Measurements from ENCODE around the gene FAM181A. TPM values are rescaled to one million over a fixed set of nuclear protein-coding genes. Genes with fewer than 3 reads are reported as not detected.

The FAM181A gene
- total and polyA plus RNA-seq, 9 of the 15 experiments (the other 6 are each of a cell fraction or from before 2014, with no cell fraction given) = not detected

- CTCF ChIA-PET (ENCODE audit: low intra/inter-chr PET ratio) = no interaction called here
- intact Hi-C loops (cut with micrococcal nuclease) (no loop called here), in situ Hi-C loops (cut with MboI) (no loop called here)
- Histone ChIP-seq H3K4me2 (ENCODE audit: insufficient read depth, low read length) (no peak overlapping the region), H3K36me3 (ENCODE audit: control insufficient read depth, insufficient read depth, low read length) (no peaks in the 10 kb centered on the region), H3K27me3 (ENCODE audit: control insufficient read depth in 2 of 2, insufficient read depth in 2 of 2, low read length in 2 of 2) (no peaks in the 10 kb centered on the region), H4K20me1 (replicated peaks; ENCODE audit: control insufficient read depth, insufficient read depth, low read length) (no peaks in the 10 kb centered on the region), H3K9me3 (replicated peaks; ENCODE audit: control insufficient read depth, insufficient read depth, low read depth, low read length) (no peaks in the 10 kb centered on the region), H3K9me1 (ENCODE audit: control insufficient read depth, insufficient read depth, low read length) (no peaks in the 10 kb centered on the region), H3K9ac (ENCODE audit: insufficient read depth in 1 of 2, low read depth in 2 of 2, low read length in 2 of 2) (no peak overlapping the region), H2AFZ (ENCODE audit: low read depth, low read length) (no peak overlapping the region), H3K4me1 (replicated peaks in 1 of 2; ENCODE audit: control insufficient read depth in 2 of 2, insufficient read depth in 2 of 2, low read length in 2 of 2) (no peaks in the 10 kb centered on the region), H3K27ac (ENCODE audit: extremely low read depth, low read depth, low read length) (no peak overlapping the region), H3K79me2 (ENCODE audit: control insufficient read depth, insufficient read depth, low read length) (no peaks in the 10 kb centered on the region), H3K4me3 (no peak overlapping the region)
- FAIRE-seq (no peak), DNase-seq (ENCODE audit: extremely low read depth in 1 of 4, low spot score in 3 of 4) (no peak), ATAC-seq (no peak)
- WGBS (ENCODE audit: insufficient coverage, low coverage, missing lambda C conversion rate) = 7% methylated on average over 2 of the region's 4 CpGs
- BruUV-seq (replicated peaks) = no TSS peak
- POLR2A ChIA-PET = no interaction called here
- TF ChIP-seq RBM17 (IDR thresholded peaks at IDR 0.05; ENCODE audit: borderline replicate concordance, low read depth, low read length) (no peak), CEBPG (CRISPR knock-in tag; IDR thresholded peaks at IDR 0.05) (no peak), CEBPG (tag; conservative IDR thresholded peaks at IDR 0.05 in 1 of 2, IDR thresholded peaks at IDR 0.05 in 1 of 2) (no peak)
Measured at GRCh38 chr14:93914278-93914677, 12.9 kb upstream of the FAM181A start.

GRCh38 chr14:93915070-93915705 lies 12.0 kb upstream of the FAM181A start:
- Histone ChIP-seq H3K9me1 (ENCODE audit: control insufficient read depth, insufficient read depth, low read length) (no peaks in the 10 kb centered on the region), H3K9ac (ENCODE audit: insufficient read depth in 1 of 2, low read depth in 2 of 2, low read length in 2 of 2) (no peak overlapping the region), H3K27ac (ENCODE audit: extremely low read depth, low read depth, low read length) (no peak overlapping the region), H3K27me3 (ENCODE audit: control insufficient read depth in 2 of 2, insufficient read depth in 2 of 2, low read length in 2 of 2) (no peaks in the 10 kb centered on the region), H3K36me3 (ENCODE audit: control insufficient read depth, insufficient read depth, low read length) (no peaks in the 10 kb centered on the region), H3K4me1 (replicated peaks in 1 of 2; ENCODE audit: control insufficient read depth in 2 of 2, insufficient read depth in 2 of 2, low read length in 2 of 2) (no peaks in the 10 kb centered on the region), H3K79me2 (ENCODE audit: control insufficient read depth, insufficient read depth, low read length) (no peaks in the 10 kb centered on the region), H3K9me3 (replicated peaks; ENCODE audit: control insufficient read depth, insufficient read depth, low read depth, low read length) (no peaks in the 10 kb centered on the region), H3K4me2 (ENCODE audit: insufficient read depth, low read length) (no peak overlapping the region), H4K20me1 (replicated peaks; ENCODE audit: control insufficient read depth, insufficient read depth, low read length) (no peaks in the 10 kb centered on the region), H2AFZ (ENCODE audit: low read depth, low read length) (no peak overlapping the region), H3K4me3 (no peak overlapping the region)
- in situ Hi-C loops (cut with MboI) = no loop called here
- BruUV-seq (replicated peaks) = no TSS peak
- intact Hi-C loops (cut with micrococcal nuclease) = no loop called here
- FAIRE-seq = no peak
- POLR2A ChIA-PET = no interaction called here
- no peak for DNase-seq (ENCODE audit: extremely low read depth in 1 of 4, low spot score in 3 of 4)
- WGBS (ENCODE audit: insufficient coverage, low coverage, missing lambda C conversion rate) = 0% methylated on average over 7 of the region's 14 CpGs
- no peak for ATAC-seq
- CTCF ChIA-PET (ENCODE audit: low intra/inter-chr PET ratio) = no interaction called here
- TF ChIP-seq HDAC3 (IDR thresholded peaks at IDR 0.05; ENCODE audit: borderline replicate concordance, partially characterized antibody) (no peak), ZNF354B (CRISPR knock-in tag; IDR thresholded peaks at IDR 0.05) (no peak), ZNF280B (CRISPR knock-in tag; IDR thresholded peaks at IDR 0.05) (no peak), FOXK2 (conservative IDR thresholded peaks at IDR 0.05 in 1 of 2, IDR thresholded peaks at IDR 0.05 in 1 of 2; ENCODE audit: low read depth in 2 of 2) (no peak), ZNF398 (CRISPR knock-in tag; IDR thresholded peaks at IDR 0.05) (no peak), CHD1 (IDR thresholded peaks at IDR 0.05; ENCODE audit: low read length) (no peak), EHMT2 (IDR thresholded peaks at IDR 0.05) (no peak), ZNF830 (CRISPR knock-in tag; IDR thresholded peaks at IDR 0.05) (no peak), ZNF124 (CRISPR knock-in tag; IDR thresholded peaks at IDR 0.05) (no peak), HES1 (IDR thresholded peaks at IDR 0.05; ENCODE audit: low read depth) (no peak)
